ENCODE measurements around the gene SMC1B. TPM values are rescaled to one million over a fixed set of nuclear protein-coding genes. Genes with fewer than 3 reads are reported as not detected.

SMC1B gene
- total RNA-seq, 2 experiments from 2014 or later: 0.08 TPM; not detected in 1

- TF ChIP-seq CTCF (conservative IDR thresholded peaks at IDR 0.05; ENCODE audit: low read length) (no peak), EZH2phosphoT487 (IDR thresholded peaks at IDR 0.05; ENCODE audit: borderline replicate concordance, low read depth, low read length) (no peak)
- BruUV-seq (replicated peaks): no TSS peak
- intact Hi-C loops (cut with micrococcal nuclease; ENCODE audit: unreplicated experiment): no loop called here
Observed at GRCh38 chr22:45429424-45429823, 16.0 kb upstream of the SMC1B start.

GRCh38 chr22:45428391-45429385 is 15.3 kb upstream of the SMC1B start:
- H3K27ac ChIP-seq (ENCODE audit: low read depth, low read length, poor library complexity, severe bottlenecking): no peak overlapping the region
- H3K9me2 ChIP-seq (ENCODE audit: insufficient read depth, low read length): no peaks in the 10 kb centered on the region
- intact Hi-C loops (cut with micrococcal nuclease; ENCODE audit: unreplicated experiment): no loop called here
- no peak overlapping the region for H3K4me3 ChIP-seq (ENCODE audit: low read depth, low read length, poor library complexity, severe bottlenecking)
- H3K9me3 ChIP-seq (ENCODE audit: low read length): no peaks in the 10 kb centered on the region
- H3K4me1 ChIP-seq (ENCODE audit: insufficient read depth, low read length, poor library complexity, severe bottlenecking): no peaks in the 10 kb centered on the region
- H4K20me1 ChIP-seq (ENCODE audit: insufficient read depth, low read length): no peaks in the 10 kb centered on the region
- no TSS peak for BruUV-seq (replicated peaks)
- no peak for DNase-seq (ENCODE audit: low spot score)
- POLR2A ChIA-PET: no interaction called here
- no peaks in the 10 kb centered on the region for H3K36me3 ChIP-seq (ENCODE audit: insufficient read depth, low read length)
- H3K4me2 ChIP-seq (ENCODE audit: low read length): no peak overlapping the region
- TF ChIP-seq CTCF (conservative IDR thresholded peaks at IDR 0.05; ENCODE audit: low read length): no peak
- no peak for TF ChIP-seq EZH2phosphoT487 (IDR thresholded peaks at IDR 0.05; ENCODE audit: borderline replicate concordance, low read depth, low read length)
- CTCF ChIA-PET (ENCODE audit: unreplicated experiment): interaction anchor here (0.5 kb wide), 1 partner anchor 114 kb away, joined by 4 read pairs; no protein-coding TSS in a partner anchor
- H2AFZ ChIP-seq (ENCODE audit: low read length): no peak overlapping the region
- no peaks in the 10 kb centered on the region for H3K79me2 ChIP-seq (ENCODE audit: insufficient read depth, low read depth, low read length)

More at GRCh38 chr22:45429424-45429823, 16.0 kb upstream of the SMC1B start:
- H3K4me2 ChIP-seq (ENCODE audit: low read length): no peak overlapping the region
- H4K20me1 ChIP-seq (ENCODE audit: insufficient read depth, low read length): no peaks in the 10 kb centered on the region
- no peak overlapping the region for H3K27ac ChIP-seq (ENCODE audit: low read depth, low read length, poor library complexity, severe bottlenecking)
- H3K4me1 ChIP-seq (ENCODE audit: insufficient read depth, low read length, poor library complexity, severe bottlenecking): no peaks in the 10 kb centered on the region
- H3K4me3 ChIP-seq (ENCODE audit: low read depth, low read length, poor library complexity, severe bottlenecking): no peak overlapping the region
- ChIA-PET CTCF (ENCODE audit: unreplicated experiment) (no interaction called here), POLR2A (no interaction called here)
- no peak for DNase-seq (ENCODE audit: low spot score)
- no peaks in the 10 kb centered on the region for H3K36me3 ChIP-seq (ENCODE audit: insufficient read depth, low read length)
- no peaks in the 10 kb centered on the region for H3K9me2 ChIP-seq (ENCODE audit: insufficient read depth, low read length)
- no peaks in the 10 kb centered on the region for H3K79me2 ChIP-seq (ENCODE audit: insufficient read depth, low read depth, low read length)
- H2AFZ ChIP-seq (ENCODE audit: low read length): no peak overlapping the region
- no peaks in the 10 kb centered on the region for H3K9me3 ChIP-seq (ENCODE audit: low read length)

GRCh38 chr22:45427114-45427513 is 13.7 kb upstream of the SMC1B start:
- Histone ChIP-seq H3K27ac (ENCODE audit: low read depth, low read length, poor library complexity, severe bottlenecking) (no peak overlapping the region), H3K9me2 (ENCODE audit: insufficient read depth, low read length) (no peaks in the 10 kb centered on the region), H3K9me3 (ENCODE audit: low read length) (no peaks in the 10 kb centered on the region), H3K36me3 (ENCODE audit: insufficient read depth, low read length) (no peaks in the 10 kb centered on the region), H4K20me1 (ENCODE audit: insufficient read depth, low read length) (no peaks in the 10 kb centered on the region), H3K4me2 (ENCODE audit: low read length) (no peak overlapping the region), H2AFZ (ENCODE audit: low read length) (no peak overlapping the region), H3K4me1 (ENCODE audit: insufficient read depth, low read length, poor library complexity, severe bottlenecking) (no peaks in the 10 kb centered on the region), H3K4me3 (ENCODE audit: low read depth, low read length, poor library complexity, severe bottlenecking) (no peak overlapping the region), H3K79me2 (ENCODE audit: insufficient read depth, low read depth, low read length) (no peaks in the 10 kb centered on the region)
- intact Hi-C loops (cut with micrococcal nuclease; ENCODE audit: unreplicated experiment): no loop called here
- no peak for DNase-seq (ENCODE audit: low spot score)
- ChIA-PET CTCF (ENCODE audit: unreplicated experiment) (no interaction called here), POLR2A (no interaction called here)
- no peak for TF ChIP-seq CTCF (conservative IDR thresholded peaks at IDR 0.05; ENCODE audit: low read length)
- no peak for TF ChIP-seq EZH2phosphoT487 (IDR thresholded peaks at IDR 0.05; ENCODE audit: borderline replicate concordance, low read depth, low read length)
- no TSS peak for BruUV-seq (replicated peaks)
